ENCODE results near the gene SHC2.

GRCh38 chr19:435056-435706 is 25.7 kb downstream of the SHC2 start:
- TF ChIP-seq CTCF (IDR thresholded peaks at IDR 0.05; ENCODE audit: poor library complexity) (no peak), EZH2phosphoT487 (IDR thresholded peaks at IDR 0.05; ENCODE audit: low read depth, severe bottlenecking, unreplicated experiment) (no peak)

Data from hepatocyte (in vitro differentiated cells).